ENCODE measurements around the gene SPRYD3.

SPRYD3 gene

GRCh38 chr12:53048780-53049401 lies 30.3 kb downstream of the SPRYD3 start (continued):
- TF ChIP-seq PRDM10 (tag by site-specific recombination; IDR thresholded peaks at IDR 0.05) (peak; percentile 94), MZF1 (tag by site-specific recombination; IDR thresholded peaks at IDR 0.05; ENCODE audit: borderline replicate concordance) (peak; percentile 49), ZNF140 (tag by site-specific recombination; IDR thresholded peaks at IDR 0.05) (no peak), GLIS1 (tag by site-specific recombination; IDR thresholded peaks at IDR 0.05) (peak; percentile 92), ZBTB44 (tag by site-specific recombination; IDR thresholded peaks at IDR 0.05) (0 out of 2 replicates have a peak, but pooled peaks have one; percentile 8), ZNF670 (tag by site-specific recombination; IDR thresholded peaks at IDR 0.05; ENCODE audit: low read depth) (no peak), ZNF398 (tag by site-specific recombination; IDR thresholded peaks at IDR 0.05) (peak; percentile 67; the same call in 1 of the 2 replicates), ZBTB17 (tag by site-specific recombination; IDR thresholded peaks at IDR 0.05) (0 out of 2 replicates have a peak, but pooled peaks have one; percentile 11), ZEB2 (tag by site-specific recombination; IDR thresholded peaks at IDR 0.05) (peak; percentile 12; the same call in 1 of the 2 replicates), ZBTB8A (tag by site-specific recombination; IDR thresholded peaks at IDR 0.05) (peak; percentile 65), ZBTB48 (tag by site-specific recombination; IDR thresholded peaks at IDR 0.05) (no peak)

- Histone ChIP-seq H3K36me3 (ENCODE audit: control insufficient read depth in 2 of 2, insufficient read depth in 1 of 2, low read length in 2 of 2) (peaks cover 0 to 7% of the 10 kb centered on the region in 2 experiments; a peak in 1 of 3 replicates), H3K4me1 (ENCODE audit: control insufficient read depth, insufficient read depth, low read length) (peaks cover 35% of the 10 kb centered on the region), H3K9me3 (ENCODE audit: control insufficient read depth, insufficient read depth, low read depth, low read length) (no peaks in the 10 kb centered on the region), H3K4me3 (ENCODE audit: low read depth, low read length) (no peak overlapping the region), H3K27ac (ENCODE audit: extremely low read depth, low read depth, low read length) (peak overlapping the region; percentile 81)
- CTCF ChIA-PET, result interaction anchor here (0.6 to 2.4 kb wide), 23 partner anchors 9 to 963 kb away, joined by 3 to 16 read pairs (median 4); partner anchors contain the start of genes EIF4B, ESPL1 and KRT85
- POLR2A ChIA-PET, result interaction anchor here (0.5 to 2.1 kb wide), 9 partner anchors 9 to 1109 kb away, joined by 3 to 11 read pairs (median 4); partner anchors contain the start of genes EIF4B and SPRYD3
- TF ChIP-seq SP7 (tag by site-specific recombination; IDR thresholded peaks at IDR 0.05) (0 out of 2 replicates have a peak, but pooled peaks have one; percentile 13), ZNF341 (tag by site-specific recombination; IDR thresholded peaks at IDR 0.05; ENCODE audit: low read depth) (no peak), HIC1 (tag by site-specific recombination; IDR thresholded peaks at IDR 0.05) (peak; percentile 55; the same call in 1 of the 2 replicates), ZBTB11 (tag by site-specific recombination; conservative IDR thresholded peaks at IDR 0.05; ENCODE audit: low read depth) (peak; percentile 74), ZNF555 (tag by site-specific recombination; conservative IDR thresholded peaks at IDR 0.05) (no peak), ZNF777 (tag by site-specific recombination; IDR thresholded peaks at IDR 0.05; ENCODE audit: borderline replicate concordance) (no peak), ZNF292 (tag by site-specific recombination; IDR thresholded peaks at IDR 0.05; ENCODE audit: borderline replicate concordance, low read depth) (no peak), YY1 (tag by site-specific recombination; IDR thresholded peaks at IDR 0.05) (no peak), ZBTB48 (tag by site-specific recombination; IDR thresholded peaks at IDR 0.05) (peak; percentile 23; the same call in 1 of the 2 replicates), IKZF3 (tag by site-specific recombination; IDR thresholded peaks at IDR 0.05) (peak; percentile 58), ZBTB20 (tag by site-specific recombination; IDR thresholded peaks at IDR 0.05) (peak; percentile 11)
Measured at GRCh38 chr12:53048033-53048779, 31.0 kb downstream of the SPRYD3 start.
